GM18868 (cell line): Measurements from ENCODE around the gene ZNF205.

Experiments used
- ATAC-seq: cut with Tn5 transposase; IDR thresholded peaks from one replicate; pipeline ENCODE4 v1.9.1; 2021; ENCODE audit warnings: mild to moderate bottlenecking, moderate library complexity; ENCODE audit not compliant: unreplicated experiment

ZNF205 gene

GRCh38 chr16:3147046-3147756 is 34.8 kb downstream of the ZNF205 start:
- no peak for ATAC-seq

- no peak for ATAC-seq
These were observed 35.3 kb downstream of the ZNF205 start for GRCh38 chr16:3147757-3148104.

GRCh38 chr16:3148256-3149192 is 36.1 kb downstream of the ZNF205 start:
- ATAC-seq = no peak

- no peak for ATAC-seq
These were observed 36.8 kb downstream of the ZNF205 start for GRCh38 chr16:3149193-3149530.

GRCh38 chr16:3149630-3150345 is 37.4 kb downstream of the ZNF205 start:
- ATAC-seq = peak; percentile 2

GRCh38 chr16:3150346-3151218 is 38.2 kb downstream of the ZNF205 start:
- peak; percentile 70 for ATAC-seq

- ATAC-seq = no peak
These were observed 39.6 kb downstream of the ZNF205 start for GRCh38 chr16:3152027-3152276.

GRCh38 chr16:3152277-3152990 is 40.0 kb downstream of the ZNF205 start:
- no peak for ATAC-seq

- ATAC-seq = no peak
These were observed 40.6 kb downstream of the ZNF205 start for GRCh38 chr16:3152991-3153368.

GRCh38 chr16:3155181-3155580 is 42.8 kb downstream of the ZNF205 start:
- no peak for ATAC-seq

GRCh38 chr16:3155972-3156371 is 43.6 kb downstream of the ZNF205 start:
- ATAC-seq = no peak

- no peak for ATAC-seq
These were observed 45.0 kb downstream of the ZNF205 start for GRCh38 chr16:3157229-3158025.

- no peak for ATAC-seq
These were observed 45.7 kb downstream of the ZNF205 start for GRCh38 chr16:3158026-3158509.

GRCh38 chr16:3158510-3159314 is 46.3 kb downstream of the ZNF205 start:
- no peak for ATAC-seq

- no peak for ATAC-seq
These were observed 49.0 kb downstream of the ZNF205 start for GRCh38 chr16:3161235-3162018.

GRCh38 chr16:3164121-3164991 is 52.0 kb downstream of the ZNF205 start:
- no peak for ATAC-seq
